Measurements from ENCODE around the gene SIAH1. TPM values are rescaled to one million over a fixed set of nuclear protein-coding genes. Genes with fewer than 3 reads are reported as not detected.
"Not testable (repeated sequence)": the region's sequence is repeated elsewhere in the genome, so short reads cannot be mapped to it uniquely, and the experiment has no call there.

The SIAH1 gene
- total and polyA plus RNA-seq, 2 experiments from 2014 or later, result 24.4 to 29.9 TPM

- TF ChIP-seq EZH2 (IDR thresholded peaks at IDR 0.05; ENCODE audit: insufficient read depth, poor library complexity, severe bottlenecking) (no peak), EZH2phosphoT487 (IDR thresholded peaks at IDR 0.05; ENCODE audit: insufficient read depth, low read depth) (no peak)
- no peaks in the 10 kb centered on the region for H3K36me3 ChIP-seq (ENCODE audit: low read depth)
- H3K4me3 ChIP-seq, result no peak overlapping the region
- no peaks in the 10 kb centered on the region for H3K9me3 ChIP-seq (ENCODE audit: low read depth)
- peaks cover 15% of the 10 kb centered on the region for H3F3A ChIP-seq (ENCODE audit: insufficient read depth)
- 65 to 66% methylated on average over 12 of the region's 12 CpGs for WGBS, 2 experiments (ENCODE audit: low coverage in 1 of 2, low lambda C conversion rate in 2 of 2, missing lambda C conversion rate in 2 of 2)
- H3K4me1 ChIP-seq (ENCODE audit: insufficient read depth), result peaks cover 23% of the 10 kb centered on the region
- H3K9me2 ChIP-seq (ENCODE audit: insufficient read depth), result no peaks in the 10 kb centered on the region
- H3K4me2 ChIP-seq (ENCODE audit: unreplicated experiment), result peak overlapping the region; percentile 41
- no peaks in the 10 kb centered on the region for H3K79me2 ChIP-seq (ENCODE audit: insufficient read depth)
- no peak overlapping the region for H3K9ac ChIP-seq
- 0 out of 2 replicates have a peak overlapping the region, but pooled peaks have one; percentile 26 for H2AFZ ChIP-seq
- peak overlapping the region; percentile 26; the same call in 1 of the 2 replicates for H3K27ac ChIP-seq
- no peaks in the 10 kb centered on the region for H4K20me1 ChIP-seq (ENCODE audit: insufficient read depth)
- peak; percentile 94 for DNase-seq
- no peaks in the 10 kb centered on the region for H3K27me3 ChIP-seq (replicated peaks; ENCODE audit: insufficient read depth)
- in situ Hi-C loops (cut with MboI), result no loop called here
These were observed 24.8 kb upstream of the SIAH1 start for GRCh38 chr16:48409839-48410632.

- Histone ChIP-seq H3K4me1 (ENCODE audit: insufficient read depth) (peaks cover 23% of the 10 kb centered on the region), H3K36me3 (ENCODE audit: low read depth) (no peaks in the 10 kb centered on the region), H3K9me3 (ENCODE audit: low read depth) (no peaks in the 10 kb centered on the region), H3K4me2 (ENCODE audit: unreplicated experiment) (no peak overlapping the region), H4K20me1 (ENCODE audit: insufficient read depth) (no peaks in the 10 kb centered on the region), H3K9ac (no peak overlapping the region), H3K9me2 (ENCODE audit: insufficient read depth) (no peaks in the 10 kb centered on the region), H3F3A (ENCODE audit: insufficient read depth) (peaks cover 12% of the 10 kb centered on the region), H3K27ac (no peak overlapping the region), H3K27me3 (replicated peaks; ENCODE audit: insufficient read depth) (no peaks in the 10 kb centered on the region), H3K79me2 (ENCODE audit: insufficient read depth) (no peaks in the 10 kb centered on the region), H2AFZ (no peak overlapping the region), H3K4me3 (no peak overlapping the region)
- peak; percentile 49 for DNase-seq
- 85 to 86% methylated on average over 7 of the region's 7 CpGs for WGBS, 2 experiments (ENCODE audit: low coverage in 1 of 2, low lambda C conversion rate in 2 of 2, missing lambda C conversion rate in 2 of 2)
- no peak for TF ChIP-seq EZH2 (IDR thresholded peaks at IDR 0.05; ENCODE audit: insufficient read depth, poor library complexity, severe bottlenecking)
- TF ChIP-seq EZH2phosphoT487 (IDR thresholded peaks at IDR 0.05; ENCODE audit: insufficient read depth, low read depth), result no peak
- in situ Hi-C loops (cut with MboI), result no loop called here
These were observed 23.5 kb upstream of the SIAH1 start for GRCh38 chr16:48408688-48409087.

- Histone ChIP-seq H4K20me1 (ENCODE audit: insufficient read depth) (no peaks in the 10 kb centered on the region), H3K79me2 (ENCODE audit: insufficient read depth) (no peaks in the 10 kb centered on the region), H3K27me3 (replicated peaks; ENCODE audit: insufficient read depth) (no peaks in the 10 kb centered on the region), H2AFZ (no peak overlapping the region), H3K27ac (no peak overlapping the region), H3K9ac (no peak overlapping the region), H3K4me1 (ENCODE audit: insufficient read depth) (peaks cover 18% of the 10 kb centered on the region), H3K4me3 (no peak overlapping the region), H3K9me2 (ENCODE audit: insufficient read depth) (no peaks in the 10 kb centered on the region), H3K9me3 (ENCODE audit: low read depth) (no peaks in the 10 kb centered on the region), H3K4me2 (ENCODE audit: unreplicated experiment) (no peak overlapping the region), H3F3A (ENCODE audit: insufficient read depth) (peaks cover 7% of the 10 kb centered on the region), H3K36me3 (ENCODE audit: low read depth) (no peaks in the 10 kb centered on the region)
- TF ChIP-seq EZH2 (IDR thresholded peaks at IDR 0.05; ENCODE audit: insufficient read depth, poor library complexity, severe bottlenecking) (no peak), EZH2phosphoT487 (IDR thresholded peaks at IDR 0.05; ENCODE audit: insufficient read depth, low read depth) (no peak)
- in situ Hi-C loops (cut with MboI), result no loop called here
- 91 to 94% methylated on average over 4 of the region's 4 CpGs for WGBS, 2 experiments (ENCODE audit: low coverage in 1 of 2, low lambda C conversion rate in 2 of 2, missing lambda C conversion rate in 2 of 2)
- no peak for DNase-seq
These were observed 20.7 kb upstream of the SIAH1 start for GRCh38 chr16:48405907-48406306.

GRCh38 chr16:48405153-48405552 is 19.9 kb upstream of the SIAH1 start:
- no peaks in the 10 kb centered on the region for H3K9me3 ChIP-seq (ENCODE audit: low read depth)
- H3K9me2 ChIP-seq (ENCODE audit: insufficient read depth), result no peaks in the 10 kb centered on the region
- TF ChIP-seq EZH2phosphoT487 (IDR thresholded peaks at IDR 0.05; ENCODE audit: insufficient read depth, low read depth) (no peak), EZH2 (IDR thresholded peaks at IDR 0.05; ENCODE audit: insufficient read depth, poor library complexity, severe bottlenecking) (no peak)
- H3K36me3 ChIP-seq (ENCODE audit: low read depth), result no peaks in the 10 kb centered on the region
- H2AFZ ChIP-seq, result no peak overlapping the region
- no peaks in the 10 kb centered on the region for H3K79me2 ChIP-seq (ENCODE audit: insufficient read depth)
- H3K4me2 ChIP-seq (ENCODE audit: unreplicated experiment), result no peak overlapping the region
- no peak overlapping the region for H3K9ac ChIP-seq
- H3F3A ChIP-seq (ENCODE audit: insufficient read depth), result peaks cover 7% of the 10 kb centered on the region
- in situ Hi-C loops (cut with MboI), result no loop called here
- H3K4me1 ChIP-seq (ENCODE audit: insufficient read depth), result peaks cover 14% of the 10 kb centered on the region
- no peak overlapping the region for H3K4me3 ChIP-seq
- no peaks in the 10 kb centered on the region for H4K20me1 ChIP-seq (ENCODE audit: insufficient read depth)
- H3K27me3 ChIP-seq (replicated peaks; ENCODE audit: insufficient read depth), result no peaks in the 10 kb centered on the region
- no peak for DNase-seq
- no peak overlapping the region for H3K27ac ChIP-seq
- 100% methylated on average over 1 of the region's 1 CpG for WGBS, 2 experiments (ENCODE audit: low coverage in 1 of 2, low lambda C conversion rate in 2 of 2, missing lambda C conversion rate in 2 of 2)

GRCh38 chr16:48402547-48402946 is 17.3 kb upstream of the SIAH1 start:
- H3K79me2 ChIP-seq (ENCODE audit: insufficient read depth); H3K36me3 ChIP-seq (ENCODE audit: low read depth); H3K9me3 ChIP-seq (ENCODE audit: low read depth); H3K27me3 ChIP-seq (replicated peaks; ENCODE audit: insufficient read depth); H3K4me2 ChIP-seq (ENCODE audit: unreplicated experiment); H4K20me1 ChIP-seq (ENCODE audit: insufficient read depth); H3F3A ChIP-seq (ENCODE audit: insufficient read depth); in situ Hi-C loops (cut with MboI); H3K9ac ChIP-seq; H3K27ac ChIP-seq; H3K9me2 ChIP-seq (ENCODE audit: insufficient read depth); H3K4me1 ChIP-seq (ENCODE audit: insufficient read depth); H3K4me3 ChIP-seq; H2AFZ ChIP-seq; DNase-seq: not testable (repeated sequence)
- 87 to 89% methylated on average over 8 of the region's 8 CpGs for WGBS, 2 experiments (ENCODE audit: low coverage in 1 of 2, low lambda C conversion rate in 2 of 2, missing lambda C conversion rate in 2 of 2)
